ENCODE data around the gene NSMCE1.
"Not testable (repeated sequence)": the region's sequence is repeated elsewhere in the genome, so short reads cannot be mapped to it uniquely, and the experiment has no call there.

Gene NSMCE1

GRCh38 chr16:27290562-27290961 lies 22.0 kb upstream of the NSMCE1 start:
- Mint-ChIP-seq H3K4me3 (no peak overlapping the region), H3K4me1 (ENCODE audit: low read depth in 2 of 2) (peaks cover 0 to 4% of the 10 kb centered on the region in 2 donors), H3K9me3 (peaks cover 0 to 2% of the 10 kb centered on the region in 2 donors), H3K27me3 (no peaks in the 10 kb centered on the region), H3K27ac (peak overlapping the region; percentile 28 to 34), H3K36me3 (ENCODE audit: insufficient read depth) (no peaks in the 10 kb centered on the region)
- DNase-seq (no peak), ATAC-seq (replicated peaks) (no peak)

GRCh38 chr16:27289669-27290068 lies 21.1 kb upstream of the NSMCE1 start:
- Mint-ChIP-seq H3K27me3 (no peaks in the 10 kb centered on the region), H3K27ac (no peak overlapping the region), H3K36me3 (ENCODE audit: insufficient read depth) (no peaks in the 10 kb centered on the region), H3K4me1 (ENCODE audit: low read depth in 2 of 2) (peaks cover 0 to 2% of the 10 kb centered on the region in 2 donors), H3K9me3 (peaks cover 0 to 2% of the 10 kb centered on the region in 2 donors), H3K4me3 (no peak overlapping the region)
- ATAC-seq (replicated peaks): no peak
- no peak for DNase-seq

DNA sequence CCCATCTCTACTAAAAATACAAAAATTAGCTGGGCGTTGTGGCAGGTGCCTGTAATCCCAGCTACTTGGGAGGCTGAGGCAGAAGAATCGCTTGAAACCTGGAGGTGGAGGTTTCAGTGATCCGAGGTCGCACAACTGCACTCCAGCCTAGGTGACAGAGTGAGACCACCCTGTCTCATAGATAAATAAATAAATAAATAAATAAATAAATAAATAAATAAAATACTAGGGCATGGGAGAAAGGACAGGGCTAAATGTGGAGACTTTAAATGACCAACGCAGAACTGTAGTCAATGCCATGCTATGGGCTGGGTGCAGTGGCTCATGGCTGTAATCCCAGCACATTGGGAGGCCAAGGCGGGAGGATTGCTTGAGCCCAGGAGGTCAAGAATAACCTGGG lies 19.7 kb upstream of the NSMCE1 start:
- ATAC-seq (replicated peaks); DNase-seq; H3K4me1 Mint-ChIP-seq (ENCODE audit: low read depth in 2 of 2); H3K9me3 Mint-ChIP-seq; H3K27me3 Mint-ChIP-seq; H3K4me3 Mint-ChIP-seq; H3K36me3 Mint-ChIP-seq (ENCODE audit: insufficient read depth); H3K27ac Mint-ChIP-seq: not testable (repeated sequence)

DNA sequence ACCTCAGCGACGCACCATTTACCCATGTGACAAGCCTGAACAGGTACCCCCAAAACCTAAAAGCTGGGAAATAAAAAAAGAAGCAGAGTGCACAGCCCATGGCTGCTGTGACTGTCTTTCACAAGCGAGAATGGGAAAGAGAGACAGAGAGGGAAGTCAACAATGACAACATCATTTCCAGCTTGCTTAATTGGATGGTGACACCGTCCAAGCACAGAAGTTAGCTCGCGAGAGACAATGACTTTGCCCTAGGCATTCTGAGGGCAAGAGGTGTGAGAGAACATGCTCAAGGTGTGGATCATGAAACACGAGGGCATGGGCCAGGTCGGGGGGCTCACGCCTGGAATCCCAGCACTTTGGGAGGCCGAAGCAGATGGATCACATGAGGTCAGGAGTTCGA lies 19.3 kb upstream of the NSMCE1 start:
- H3K9me3 Mint-ChIP-seq: peaks cover 0 to 2% of the 10 kb centered on the region in 2 donors
- ATAC-seq (replicated peaks) (no peak), DNase-seq (no peak)
- H3K4me1 Mint-ChIP-seq (ENCODE audit: low read depth in 2 of 2): peaks cover 0 to 2% of the 10 kb centered on the region in 2 donors
- no peak overlapping the region for H3K4me3 Mint-ChIP-seq
- no peaks in the 10 kb centered on the region for H3K36me3 Mint-ChIP-seq (ENCODE audit: insufficient read depth)
- H3K27ac Mint-ChIP-seq: no peak overlapping the region
- no peaks in the 10 kb centered on the region for H3K27me3 Mint-ChIP-seq

DNA sequence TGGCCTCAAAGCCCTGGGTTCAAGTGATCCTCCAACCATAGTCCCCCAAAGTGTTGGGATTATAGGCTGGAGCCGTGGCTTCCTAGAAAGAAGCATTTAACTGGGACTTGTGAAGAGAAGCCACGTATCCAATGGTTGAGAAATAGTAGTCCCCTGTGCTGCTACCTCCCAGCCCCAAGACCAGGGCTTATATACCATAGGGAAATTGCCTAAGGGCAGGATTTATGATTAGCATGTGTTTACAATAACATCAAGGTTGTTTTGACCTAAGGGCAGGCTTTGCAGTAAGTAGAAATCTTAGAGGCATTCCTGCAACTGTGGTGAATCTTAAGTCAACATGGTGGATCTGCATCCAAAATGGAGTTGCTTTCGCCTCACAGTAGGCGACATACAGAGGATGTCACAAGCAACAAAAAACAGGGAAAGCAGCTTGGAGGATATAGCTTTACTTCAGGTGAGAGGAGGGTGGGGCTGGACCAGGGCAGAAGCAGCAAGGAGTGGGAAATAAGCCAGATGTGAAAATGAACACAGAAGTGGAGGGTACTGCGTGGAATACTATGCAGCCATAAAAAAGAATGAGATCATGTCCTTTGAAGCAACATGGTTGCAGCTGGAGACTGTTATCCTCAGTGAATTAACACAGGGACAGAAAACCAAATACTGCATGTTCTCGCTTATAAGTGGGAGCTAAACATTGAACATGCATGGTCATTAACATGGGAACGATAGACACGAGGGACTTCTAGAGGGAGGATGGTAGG lies 18.7 kb upstream of the NSMCE1 start:
- no peak for DNase-seq
- Mint-ChIP-seq H3K9me3 (peaks cover 0 to 2% of the 10 kb centered on the region in 2 donors), H3K36me3 (ENCODE audit: insufficient read depth) (no peaks in the 10 kb centered on the region), H3K4me3 (no peak overlapping the region), H3K27ac (no peak overlapping the region), H3K27me3 (no peaks in the 10 kb centered on the region), H3K4me1 (ENCODE audit: low read depth in 2 of 2) (peaks cover 0 to 2% of the 10 kb centered on the region in 2 donors)
- no peak for ATAC-seq (replicated peaks)

DNA sequence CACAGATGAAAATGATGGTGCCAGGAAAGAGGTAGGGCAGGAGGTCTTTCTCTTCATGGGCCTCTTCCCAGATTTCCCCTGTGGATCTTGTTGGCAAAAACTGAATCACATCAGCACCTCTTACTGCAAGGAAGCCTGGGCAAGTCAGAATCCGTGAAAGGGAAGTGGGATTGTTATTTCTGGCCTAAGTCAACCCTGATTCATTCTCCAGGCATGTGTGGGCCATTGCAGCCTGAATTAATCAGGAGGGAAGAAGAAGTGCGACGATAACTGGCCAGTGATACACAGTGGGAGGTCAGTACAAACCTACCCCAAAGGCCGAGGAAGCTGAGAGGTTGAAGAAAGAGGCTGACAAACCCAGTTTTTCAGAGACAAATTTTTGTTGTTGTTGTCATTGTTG lies 17.9 kb upstream of the NSMCE1 start:
- ATAC-seq (replicated peaks) (no peak), DNase-seq (no peak)
- Mint-ChIP-seq H3K4me3 (no peak overlapping the region), H3K4me1 (ENCODE audit: low read depth in 2 of 2) (peaks cover 0 to 2% of the 10 kb centered on the region in 2 donors), H3K27me3 (no peaks in the 10 kb centered on the region), H3K9me3 (peaks cover 0 to 2% of the 10 kb centered on the region in 2 donors), H3K36me3 (ENCODE audit: insufficient read depth) (no peaks in the 10 kb centered on the region), H3K27ac (peak overlapping the region in 1 of 2 donors; percentile 42)

GRCh38 chr16:27285676-27286196 lies 17.2 kb upstream of the NSMCE1 start:
- no peak overlapping the region for H3K27ac Mint-ChIP-seq
- ATAC-seq (replicated peaks) (no peak), DNase-seq (no peak)
- H3K4me3 Mint-ChIP-seq: no peak overlapping the region
- peaks cover 0 to 2% of the 10 kb centered on the region in 2 donors for H3K4me1 Mint-ChIP-seq (ENCODE audit: low read depth in 2 of 2)
- peaks cover 0 to 2% of the 10 kb centered on the region in 2 donors for H3K9me3 Mint-ChIP-seq
- no peaks in the 10 kb centered on the region for H3K36me3 Mint-ChIP-seq (ENCODE audit: insufficient read depth)
- no peaks in the 10 kb centered on the region for H3K27me3 Mint-ChIP-seq

DNA sequence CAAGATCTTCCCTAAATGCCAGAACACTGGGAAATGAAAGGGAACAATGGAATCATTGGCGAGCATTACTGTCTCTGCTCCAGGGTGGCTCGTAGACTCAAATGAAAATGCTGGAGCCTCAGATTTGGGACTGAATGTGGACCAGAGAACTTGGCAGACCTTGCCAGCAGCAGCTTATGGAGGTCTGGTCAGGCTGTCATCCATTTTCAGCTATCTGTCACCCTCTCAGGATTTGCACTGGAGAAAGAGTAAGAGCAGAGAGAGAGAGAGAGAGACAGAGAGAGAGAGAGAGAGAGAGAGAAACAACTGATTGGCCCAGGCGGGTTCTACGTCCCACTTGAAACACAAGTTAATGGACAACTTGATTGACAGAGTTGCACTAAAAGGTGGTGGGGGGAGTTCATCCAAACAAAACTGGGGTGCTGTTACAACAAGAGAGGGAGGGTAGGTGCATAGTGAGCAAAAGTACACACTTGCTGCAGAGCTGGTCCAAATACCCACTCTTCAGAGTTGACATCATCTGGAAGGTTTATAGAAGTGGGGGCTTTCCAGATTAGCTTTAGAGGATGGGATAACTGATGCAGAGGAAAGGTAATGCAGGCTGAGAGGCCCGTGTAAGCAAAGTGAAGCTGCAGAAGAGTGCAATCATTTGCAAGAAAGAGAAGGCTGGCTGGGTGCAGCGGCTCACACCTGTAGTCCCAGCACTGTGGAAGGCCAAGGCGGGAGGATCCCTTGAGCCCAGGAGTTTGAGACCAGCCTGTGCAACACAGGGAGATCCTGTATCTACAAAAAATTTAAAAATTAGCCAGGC lies 16.5 kb upstream of the NSMCE1 start:
- Mint-ChIP-seq H3K4me1 (ENCODE audit: low read depth in 2 of 2) (peaks cover 0 to 2% of the 10 kb centered on the region in 2 donors), H3K27me3 (no peaks in the 10 kb centered on the region), H3K9me3 (peaks cover 0 to 2% of the 10 kb centered on the region in 2 donors), H3K27ac (peak overlapping the region in 1 of 2 donors; percentile 44), H3K36me3 (ENCODE audit: insufficient read depth) (no peaks in the 10 kb centered on the region), H3K4me3 (no peak overlapping the region)
- DNase-seq (no peak), ATAC-seq (replicated peaks) (no peak)

DNA sequence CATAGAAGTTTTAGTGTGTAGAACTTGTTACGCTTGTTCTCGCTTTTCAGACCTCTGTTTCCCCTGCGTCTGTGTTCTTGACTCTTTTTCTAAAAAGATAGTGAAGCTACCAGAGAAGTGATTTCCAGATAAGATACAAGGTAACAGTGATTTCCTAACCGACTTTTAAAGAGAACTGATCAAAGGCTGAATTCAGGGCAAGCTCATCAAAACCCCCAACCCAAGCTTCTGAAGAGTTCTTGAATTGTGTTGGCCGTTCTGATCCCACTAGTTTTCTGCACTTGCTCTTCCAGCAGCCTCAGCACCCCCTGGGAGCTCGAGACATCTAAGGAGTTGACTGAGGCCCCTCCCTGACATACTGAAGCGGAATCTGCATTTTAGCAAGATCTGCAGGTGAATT lies 12.7 kb upstream of the NSMCE1 start:
- no peak for ATAC-seq (replicated peaks)
- no peak overlapping the region for H3K4me3 Mint-ChIP-seq
- no peaks in the 10 kb centered on the region for H3K4me1 Mint-ChIP-seq (ENCODE audit: low read depth in 2 of 2)

GRCh38 chr16:27275394-27275793 lies 6.8 kb upstream of the NSMCE1 start:
- no peak for DNase-seq
- no peak overlapping the region for H3K27ac Mint-ChIP-seq
- H3K4me1 Mint-ChIP-seq (ENCODE audit: low read depth in 2 of 2): no peaks in the 10 kb centered on the region
- no peaks in the 10 kb centered on the region for H3K36me3 Mint-ChIP-seq (ENCODE audit: insufficient read depth)
- H3K9me3 Mint-ChIP-seq: no peaks in the 10 kb centered on the region
- ATAC-seq (replicated peaks): no peak
- no peaks in the 10 kb centered on the region for H3K27me3 Mint-ChIP-seq
- no peak overlapping the region for H3K4me3 Mint-ChIP-seq

More for the DNA sequence above, 12.7 kb upstream of the NSMCE1 start:
- H3K9me3 Mint-ChIP-seq: no peaks in the 10 kb centered on the region
- no peak for DNase-seq
- no peaks in the 10 kb centered on the region for H3K27me3 Mint-ChIP-seq
- no peaks in the 10 kb centered on the region for H3K36me3 Mint-ChIP-seq (ENCODE audit: insufficient read depth)
- H3K27ac Mint-ChIP-seq: no peak overlapping the region

- not testable (repeated sequence) for H3K27me3 Mint-ChIP-seq; H3K4me3 Mint-ChIP-seq; H3K27ac Mint-ChIP-seq; H3K4me1 Mint-ChIP-seq (ENCODE audit: low read depth in 2 of 2); ATAC-seq (replicated peaks); H3K9me3 Mint-ChIP-seq; DNase-seq; H3K36me3 Mint-ChIP-seq (ENCODE audit: insufficient read depth)
Observed at GRCh38 chr16:27274424-27274874, 5.9 kb upstream of the NSMCE1 start.

- ATAC-seq (replicated peaks): no peak
- H3K4me3 Mint-ChIP-seq: no peak overlapping the region
- no peak for DNase-seq
- H3K9me3 Mint-ChIP-seq: no peaks in the 10 kb centered on the region
- H3K4me1 Mint-ChIP-seq (ENCODE audit: low read depth in 2 of 2): peaks cover 4% of the 10 kb centered on the region in 2 donors
- H3K27ac Mint-ChIP-seq: no peak overlapping the region
- no peaks in the 10 kb centered on the region for H3K27me3 Mint-ChIP-seq
- H3K36me3 Mint-ChIP-seq (ENCODE audit: insufficient read depth): peaks cover 2% of the 10 kb centered on the region
Observed at GRCh38 chr16:27273670-27274423, 5.3 kb upstream of the NSMCE1 start.

DNA sequence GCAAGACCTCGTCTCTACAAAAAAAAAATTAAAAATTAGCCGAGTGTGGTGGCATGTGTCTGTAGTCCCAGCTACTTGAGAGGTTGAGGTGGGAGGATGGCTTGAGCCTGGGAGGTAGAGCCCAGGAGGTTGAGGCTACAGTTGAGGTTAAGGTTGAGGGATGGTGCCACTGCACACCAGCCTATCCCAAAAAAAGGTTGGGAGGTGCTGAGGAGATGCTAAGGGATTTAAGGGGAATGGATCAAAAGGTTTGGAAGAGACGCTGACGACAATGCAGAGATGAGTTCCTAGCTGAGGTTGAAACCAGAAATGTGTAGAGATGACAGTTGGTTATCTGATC lies 4.7 kb upstream of the NSMCE1 start:
- Mint-ChIP-seq H3K27me3 (no peaks in the 10 kb centered on the region), H3K4me3 (no peak overlapping the region), H3K9me3 (no peaks in the 10 kb centered on the region), H3K27ac (no peak overlapping the region), H3K36me3 (ENCODE audit: insufficient read depth) (peaks cover 8% of the 10 kb centered on the region), H3K4me1 (ENCODE audit: low read depth in 2 of 2) (peaks cover 4 to 8% of the 10 kb centered on the region in 2 donors)
- DNase-seq (no peak), ATAC-seq (replicated peaks) (no peak)
